ENCODE measurements around the gene LPCAT2.

DNA sequence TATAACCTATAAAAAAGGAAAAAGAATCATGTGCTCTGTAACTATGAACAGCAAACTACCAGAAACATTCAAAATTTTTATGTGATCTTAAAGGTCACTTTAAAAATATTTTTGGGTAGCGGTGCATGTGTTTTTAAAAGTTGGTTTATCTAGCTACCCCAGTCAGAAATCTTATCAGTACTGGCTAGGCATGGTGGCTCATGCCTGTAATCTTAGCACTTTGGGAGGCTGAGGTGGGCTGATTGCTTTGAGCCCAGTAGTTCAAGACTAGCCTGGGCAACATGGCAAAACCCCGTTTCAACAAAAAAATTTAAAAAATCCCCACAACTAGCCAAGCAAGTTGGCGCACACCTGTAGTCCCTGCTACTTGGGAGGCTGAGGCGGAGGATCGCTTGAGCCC is 61.3 kb downstream of the LPCAT2 start:
- TF ChIP-seq, protein P1, sequence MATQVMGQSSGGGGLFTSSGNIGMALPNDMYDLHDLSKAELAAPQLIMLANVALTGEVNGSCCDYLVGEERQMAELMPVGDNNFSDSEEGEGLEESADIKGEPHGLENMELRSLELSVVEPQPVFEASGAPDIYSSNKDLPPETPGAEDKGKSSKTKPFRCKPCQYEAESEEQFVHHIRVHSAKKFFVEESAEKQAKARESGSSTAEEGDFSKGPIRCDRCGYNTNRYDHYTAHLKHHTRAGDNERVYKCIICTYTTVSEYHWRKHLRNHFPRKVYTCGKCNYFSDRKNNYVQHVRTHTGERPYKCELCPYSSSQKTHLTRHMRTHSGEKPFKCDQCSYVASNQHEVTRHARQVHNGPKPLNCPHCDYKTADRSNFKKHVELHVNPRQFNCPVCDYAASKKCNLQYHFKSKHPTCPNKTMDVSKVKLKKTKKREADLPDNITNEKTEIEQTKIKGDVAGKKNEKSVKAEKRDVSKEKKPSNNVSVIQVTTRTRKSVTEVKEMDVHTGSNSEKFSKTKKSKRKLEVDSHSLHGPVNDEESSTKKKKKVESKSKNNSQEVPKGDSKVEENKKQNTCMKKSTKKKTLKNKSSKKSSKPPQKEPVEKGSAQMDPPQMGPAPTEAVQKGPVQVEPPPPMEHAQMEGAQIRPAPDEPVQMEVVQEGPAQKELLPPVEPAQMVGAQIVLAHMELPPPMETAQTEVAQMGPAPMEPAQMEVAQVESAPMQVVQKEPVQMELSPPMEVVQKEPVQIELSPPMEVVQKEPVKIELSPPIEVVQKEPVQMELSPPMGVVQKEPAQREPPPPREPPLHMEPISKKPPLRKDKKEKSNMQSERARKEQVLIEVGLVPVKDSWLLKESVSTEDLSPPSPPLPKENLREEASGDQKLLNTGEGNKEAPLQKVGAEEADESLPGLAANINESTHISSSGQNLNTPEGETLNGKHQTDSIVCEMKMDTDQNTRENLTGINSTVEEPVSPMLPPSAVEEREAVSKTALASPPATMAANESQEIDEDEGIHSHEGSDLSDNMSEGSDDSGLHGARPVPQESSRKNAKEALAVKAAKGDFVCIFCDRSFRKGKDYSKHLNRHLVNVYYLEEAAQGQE (IDR thresholded peaks at IDR 0.05; ENCODE audit: borderline replicate concordance) = no peak
- TF ChIP-seq TAF1 (IDR thresholded peaks at IDR 0.05; ENCODE audit: low read depth) (no peak), RAD21 (conservative IDR thresholded peaks at IDR 0.05) (no peak), EZH2 (IDR thresholded peaks at IDR 0.05; ENCODE audit: borderline replicate concordance, insufficient read depth, low read length, poor library complexity, severe bottlenecking) (no peak)
- TF ChIP-seq, protein P2, sequence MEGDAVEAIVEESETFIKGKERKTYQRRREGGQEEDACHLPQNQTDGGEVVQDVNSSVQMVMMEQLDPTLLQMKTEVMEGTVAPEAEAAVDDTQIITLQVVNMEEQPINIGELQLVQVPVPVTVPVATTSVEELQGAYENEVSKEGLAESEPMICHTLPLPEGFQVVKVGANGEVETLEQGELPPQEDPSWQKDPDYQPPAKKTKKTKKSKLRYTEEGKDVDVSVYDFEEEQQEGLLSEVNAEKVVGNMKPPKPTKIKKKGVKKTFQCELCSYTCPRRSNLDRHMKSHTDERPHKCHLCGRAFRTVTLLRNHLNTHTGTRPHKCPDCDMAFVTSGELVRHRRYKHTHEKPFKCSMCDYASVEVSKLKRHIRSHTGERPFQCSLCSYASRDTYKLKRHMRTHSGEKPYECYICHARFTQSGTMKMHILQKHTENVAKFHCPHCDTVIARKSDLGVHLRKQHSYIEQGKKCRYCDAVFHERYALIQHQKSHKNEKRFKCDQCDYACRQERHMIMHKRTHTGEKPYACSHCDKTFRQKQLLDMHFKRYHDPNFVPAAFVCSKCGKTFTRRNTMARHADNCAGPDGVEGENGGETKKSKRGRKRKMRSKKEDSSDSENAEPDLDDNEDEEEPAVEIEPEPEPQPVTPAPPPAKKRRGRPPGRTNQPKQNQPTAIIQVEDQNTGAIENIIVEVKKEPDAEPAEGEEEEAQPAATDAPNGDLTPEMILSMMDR (IDR thresholded peaks at IDR 0.05; ENCODE audit: poor library complexity, severe bottlenecking) = no peak

All from neural cell (in vitro differentiated cells).